Motor neuron (in vitro differentiated cells): Measurements from ENCODE around the gene GNAT3. TPM values are rescaled to one million over a fixed set of nuclear protein-coding genes. Genes with fewer than 3 reads are reported as not detected.

Experiments
- ATAC-seq, 8 experiments: fragments of 200-7000 bp; cut with Tn5 transposase; replicated peaks in 6 of 8; 2 replicates each; pipeline ENCODE4 v1.8.0; 2021; ENCODE audit warnings: mild to moderate bottlenecking in 8 of 8, moderate library complexity in 8 of 8
- H3K27ac ChIP-seq, 2 donors: fragments of 250-450 bp; sonication (Bioruptor Pico); 2 replicates each; pipeline ENCODE4 v1.9.0; 2021; ENCODE audit warnings: antibody characterized with exemption in 2 of 2, mild to moderate bottlenecking in 2 of 2, moderate library complexity in 1 of 2
- H3K4me1 ChIP-seq, 2 donors: fragments of 250-450 bp; sonication (Bioruptor Pico); replicated peaks in 1 of 2; 2 replicates each; pipeline ENCODE4 v1.6.1; 2021; ENCODE audit warnings: antibody characterized with exemption in 2 of 2, mild to moderate bottlenecking in 2 of 2, moderate library complexity in 1 of 2
- H3K4me3 ChIP-seq, 5 donors: fragments of 250-450 bp; sonication (Bioruptor Pico); 2 replicates each; pipeline ENCODE4 v1.9.0; 2021; ENCODE audit warnings: antibody characterized with exemption in 5 of 5, mild to moderate bottlenecking in 5 of 5, moderate library complexity in 4 of 5
- WGBS, 10 experiments: fragments of 450-650 bp; shearing (Covaris generic); methylation state at CpG; one replicate each; pipeline ENCODE4 v1.0.0; 2022; 5-methylcytosine and 5-hydroxymethylcytosine counted together
- in situ Hi-C, 9 experiments: fragments of 400-800 bp; cut with MboI; loops; one replicate each; pipeline ENCODE4 v1.15.0; 2021; ENCODE audit warnings: low sequenced_read_pairs in 9 of 9, low pct_unique_long_range_greater_than_20kb in 2 of 9; ENCODE audit not compliant: unreplicated experiment in 9 of 9
- total RNA-seq, 8 experiments: library from RNA; unstranded; fragments of 300-600 nt; gene quantifications; 2 replicates each; pipeline versions ENCODE4 v1.2.3 to v1.2.4, GENCODE V29; 2022

Gene GNAT3
- under 1 TPM in 2 of 8 experiments, not detected in 6; 0.11 to 0.25 TPM for total RNA-seq

- no peak for ATAC-seq
- Histone ChIP-seq H3K4me3 (no peak within 1 kb of the TSS), H3K4me1 (peaks cover 0 to 9% of the 10 kb centered on the region in 2 donors), H3K27ac (no peak within 1 kb of the TSS)
- 67 to 100% (median 92%) methylated on average over 2 to 3 of the region's 3 CpGs for WGBS, 10 experiments
- in situ Hi-C loops: no loop called here
These were observed at the start of gene GNAT3 for GRCh38 chr7:80511964-80512363. TSS of gene GNAT3 (minus strand) at chr7:80512064. CDS start at chr7:80511926, 138 bp downstream.

- ATAC-seq: no peak
- H3K27ac ChIP-seq: no peak overlapping the region
- WGBS, 10 experiments: 30 to 100% (median 72%) methylated on average over 1 to 3 of the region's 3 CpGs; no CpG with 5 or more reads in 1 of the 10 experiments
- H3K4me3 ChIP-seq: no peak overlapping the region
- H3K4me1 ChIP-seq: no peaks in the 10 kb centered on the region
- in situ Hi-C loops: no loop called here
These were observed 46.3 kb upstream of the GNAT3 start for GRCh38 chr7:80558116-80558515.

GRCh38 chr7:80552031-80552694 lies 40.3 kb upstream of the GNAT3 start:
- H3K4me3 ChIP-seq: no peak overlapping the region
- WGBS, 10 experiments: 0 to 100% (median 67%) methylated on average over 1 of the region's 1 CpG; no CpG with 5 or more reads in 1 of the 10 experiments
- in situ Hi-C loops: no loop called here
- H3K27ac ChIP-seq: no peak overlapping the region
- no peaks in the 10 kb centered on the region for H3K4me1 ChIP-seq
- no peak for ATAC-seq

- whole genome bisulfite sequencing, 10 experiments: 86 to 100% (median 96%) methylated on average over 1 to 2 of the region's 2 CpGs
- no peak overlapping the region for H3K27ac ChIP-seq
- no peak for ATAC-seq
- no peak overlapping the region for H3K4me3 ChIP-seq
- in situ Hi-C loops: no loop called here
- H3K4me1 ChIP-seq: no peaks in the 10 kb centered on the region
These were observed 38.1 kb upstream of the GNAT3 start for GRCh38 chr7:80550005-80550404.

- H3K4me1 ChIP-seq: no peaks in the 10 kb centered on the region
- H3K27ac ChIP-seq: no peak overlapping the region
- peak in 2 of 8 experiments; percentile 61 to 88 for ATAC-seq
- no peak overlapping the region for H3K4me3 ChIP-seq
- in situ Hi-C loops: no loop called here
These were observed 37.1 kb upstream of the GNAT3 start for GRCh38 chr7:80548840-80549530.

- no peaks in the 10 kb centered on the region for H3K4me1 ChIP-seq
- no peak overlapping the region for H3K4me3 ChIP-seq
- in situ Hi-C loops: no loop called here
- WGBS, 10 experiments: 0 to 80% (median 62%) methylated on average over 1 of the region's 1 CpG
- ATAC-seq: peak in 2 of 8 experiments; percentile 52 to 76
- no peak overlapping the region for H3K27ac ChIP-seq
These were observed 30.5 kb upstream of the GNAT3 start for GRCh38 chr7:80542398-80542797.

- no peak for ATAC-seq
- H3K4me1 ChIP-seq: no peaks in the 10 kb centered on the region
- no peak overlapping the region for H3K27ac ChIP-seq
- H3K4me3 ChIP-seq: no peak overlapping the region
- WGBS, 10 experiments: 53 to 100% (median 69%) methylated on average over 1 to 3 of the region's 3 CpGs
- in situ Hi-C loops: no loop called here
These were observed 29.0 kb upstream of the GNAT3 start for GRCh38 chr7:80540836-80541235.

- 58 to 100% (median 100%) methylated on average over 1 to 2 of the region's 2 CpGs; no CpG with 5 or more reads in 1 of the 10 experiments for WGBS, 10 experiments
- no peaks in the 10 kb centered on the region for H3K4me1 ChIP-seq
- H3K27ac ChIP-seq: no peak overlapping the region
- no peak overlapping the region for H3K4me3 ChIP-seq
- ATAC-seq: no peak
- in situ Hi-C loops: no loop called here
These were observed 25.2 kb upstream of the GNAT3 start for GRCh38 chr7:80537091-80537490.

- no peak for ATAC-seq
- H3K4me1 ChIP-seq: no peaks in the 10 kb centered on the region
- 71 to 100% (median 94%) methylated on average over 1 to 2 of the region's 2 CpGs; no CpG with 5 or more reads in 3 of the 10 experiments for WGBS, 10 experiments
- no peak overlapping the region for H3K27ac ChIP-seq
- H3K4me3 ChIP-seq: no peak overlapping the region
- in situ Hi-C loops: no loop called here
These were observed 24.6 kb upstream of the GNAT3 start for GRCh38 chr7:80536426-80536825.

- no peak for ATAC-seq
- WGBS, 10 experiments: 0 to 57% (median 43%) methylated on average over 1 of the region's 1 CpG; no CpG with 5 or more reads in 6 of the 10 experiments
- Histone ChIP-seq H3K4me3 (no peak overlapping the region), H3K4me1 (no peaks in the 10 kb centered on the region), H3K27ac (no peak overlapping the region)
- in situ Hi-C loops: no loop called here
These were observed 21.4 kb upstream of the GNAT3 start for GRCh38 chr7:80533287-80533686.

GRCh38 chr7:80532153-80532552 lies 20.3 kb upstream of the GNAT3 start:
- in situ Hi-C loops: no loop called here
- no peaks in the 10 kb centered on the region for H3K4me1 ChIP-seq
- no peak overlapping the region for H3K4me3 ChIP-seq
- WGBS, 10 experiments: 73 to 100% (median 91%) methylated on average over 1 to 3 of the region's 3 CpGs; no CpG with 5 or more reads in 5 of the 10 experiments
- no peak overlapping the region for H3K27ac ChIP-seq
- ATAC-seq: no peak

GRCh38 chr7:80530136-80530535 lies 18.3 kb upstream of the GNAT3 start:
- Histone ChIP-seq H3K4me3 (no peak overlapping the region), H3K27ac (no peak overlapping the region), H3K4me1 (no peaks in the 10 kb centered on the region)
- 100% methylated on average over 1 of the region's 1 CpG; no CpG with 5 or more reads in 9 of the 10 experiments for WGBS, 10 experiments
- ATAC-seq: no peak
- in situ Hi-C loops: no loop called here

GRCh38 chr7:80529362-80529761 lies 17.5 kb upstream of the GNAT3 start:
- ATAC-seq: no peak
- no peak overlapping the region for H3K4me3 ChIP-seq
- no peak overlapping the region for H3K27ac ChIP-seq
- WGBS, 10 experiments: 0 to 100% (median 73%) methylated on average over 1 to 4 of the region's 4 CpGs; no CpG with 5 or more reads in 1 of the 10 experiments
- H3K4me1 ChIP-seq: no peaks in the 10 kb centered on the region
- in situ Hi-C loops: no loop called here
